Cerebellar cortex (tissue), 1 donor: ENCODE data around the gene CNTNAP2.

Experiments used
- DNase-seq: peaks from one replicate; pipeline ENCODE4 v3.0.0-alpha.2; 2015; ENCODE audit warnings: low spot score

CNTNAP2 gene

DNA sequence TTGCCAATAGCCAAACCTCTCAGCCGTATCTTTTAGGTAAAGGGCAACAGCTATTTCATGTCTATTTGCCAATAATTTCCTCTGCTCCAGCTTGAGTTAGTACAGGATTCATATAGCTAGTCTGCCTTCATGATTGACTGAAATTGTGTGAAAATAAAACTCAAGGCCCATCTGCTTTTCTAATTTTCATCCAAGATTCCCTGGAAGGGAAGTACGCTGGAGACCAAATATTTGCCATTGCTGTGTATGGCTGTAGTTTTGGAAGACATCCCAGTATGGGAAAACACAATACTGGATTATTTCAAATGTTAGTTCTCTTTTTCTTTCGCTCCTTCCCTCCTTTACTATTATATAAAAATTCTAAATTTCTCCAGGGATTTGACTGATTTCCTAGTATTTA, 652.4 kb downstream of the CNTNAP2 start:
- DNase-seq, result peak; percentile 88

- DNase-seq, result no peak
Observed at GRCh38 chr7:146772601-146773000, 656.0 kb downstream of the CNTNAP2 start.

DNA sequence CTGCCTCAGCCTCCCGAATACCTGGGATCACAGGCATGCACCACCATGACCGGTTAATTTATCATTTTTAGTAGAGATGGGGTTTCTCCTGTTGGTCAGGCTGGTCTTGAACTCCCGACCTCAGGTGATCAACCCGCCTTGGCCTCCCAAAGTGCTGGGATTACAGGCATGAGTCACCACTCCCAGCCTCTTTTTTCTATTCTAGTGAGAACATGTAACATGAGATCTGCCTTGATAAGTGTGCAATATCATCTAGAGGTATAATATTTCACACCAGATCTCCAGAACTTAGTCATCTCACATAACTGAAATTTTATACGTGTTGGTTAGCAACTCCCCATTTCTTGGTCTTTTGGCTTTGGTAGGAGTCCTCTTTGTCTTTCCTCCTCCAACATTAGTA, 656.9 kb downstream of the CNTNAP2 start:
- DNase-seq, result no peak

GRCh38 chr7:146781352-146782116, 664.9 kb downstream of the CNTNAP2 start:
- DNase-seq, result no peak

- no peak for DNase-seq
Observed at GRCh38 chr7:146787266-146787665, 670.7 kb downstream of the CNTNAP2 start.

DNA sequence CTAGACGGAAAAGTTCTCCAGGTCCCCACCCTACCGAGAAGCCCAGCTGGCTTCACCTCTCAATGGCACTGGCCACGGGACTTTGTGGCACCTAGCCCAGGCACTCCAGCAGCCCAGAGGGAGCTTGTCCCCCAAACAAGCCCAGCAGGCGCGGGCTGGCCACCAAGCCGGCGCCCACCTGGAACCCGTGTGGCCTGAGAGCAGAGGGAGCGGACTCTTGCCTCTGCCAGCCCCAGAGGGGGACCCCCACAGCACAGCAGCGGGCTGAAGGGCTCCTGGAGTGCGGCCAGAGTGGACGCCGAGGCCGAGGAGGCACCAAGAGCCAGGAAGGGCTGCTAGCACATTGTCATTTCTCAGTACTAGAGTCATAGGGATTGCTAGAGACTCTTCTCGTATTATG, 671.4 kb downstream of the CNTNAP2 start:
- no peak for DNase-seq

- no peak for DNase-seq
Observed at GRCh38 chr7:146791344-146792285, 675.0 kb downstream of the CNTNAP2 start.

GRCh38 chr7:146804620-146805019, 688.0 kb downstream of the CNTNAP2 start:
- no peak for DNase-seq

DNA sequence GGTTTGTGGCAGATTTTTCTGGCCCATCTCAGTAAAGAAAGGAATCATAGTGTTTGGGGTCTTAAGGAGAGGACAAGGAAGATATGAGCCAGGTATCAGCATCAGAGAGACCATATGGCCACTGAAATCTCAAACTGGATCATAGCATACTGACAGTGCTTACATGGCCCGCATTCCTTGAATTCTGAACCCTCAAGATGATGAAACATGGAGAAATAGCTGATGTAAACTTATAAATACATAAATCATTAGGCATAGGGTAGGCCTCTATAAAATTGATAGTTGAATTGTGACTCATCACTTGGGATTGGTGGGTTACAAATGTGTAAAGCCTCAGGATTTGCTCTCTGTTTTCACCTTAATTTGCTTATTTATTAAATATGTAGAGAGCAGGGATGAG, 688.5 kb downstream of the CNTNAP2 start:
- no peak for DNase-seq

GRCh38 chr7:146826329-146826728, 709.7 kb downstream of the CNTNAP2 start:
- DNase-seq, result peak; percentile 24

DNA sequence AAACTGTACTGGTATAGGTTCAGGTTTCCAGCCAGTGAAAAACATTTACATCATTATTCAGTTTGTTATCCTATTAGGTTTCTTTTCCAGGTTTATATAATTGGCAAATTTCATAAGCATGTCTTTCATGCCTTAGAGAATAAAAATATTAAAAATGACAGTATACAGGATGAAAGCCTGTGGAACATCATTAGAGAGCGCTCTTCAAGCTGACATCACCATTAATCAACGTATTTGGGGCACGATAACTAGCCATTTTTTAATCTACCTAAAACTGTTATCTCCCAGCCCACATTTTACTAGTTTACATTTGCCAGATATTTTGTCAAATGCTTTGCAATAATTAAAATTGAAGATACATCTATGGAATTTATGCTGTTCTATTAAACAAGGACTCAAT, 714.1 kb downstream of the CNTNAP2 start:
- DNase-seq, result no peak

DNA sequence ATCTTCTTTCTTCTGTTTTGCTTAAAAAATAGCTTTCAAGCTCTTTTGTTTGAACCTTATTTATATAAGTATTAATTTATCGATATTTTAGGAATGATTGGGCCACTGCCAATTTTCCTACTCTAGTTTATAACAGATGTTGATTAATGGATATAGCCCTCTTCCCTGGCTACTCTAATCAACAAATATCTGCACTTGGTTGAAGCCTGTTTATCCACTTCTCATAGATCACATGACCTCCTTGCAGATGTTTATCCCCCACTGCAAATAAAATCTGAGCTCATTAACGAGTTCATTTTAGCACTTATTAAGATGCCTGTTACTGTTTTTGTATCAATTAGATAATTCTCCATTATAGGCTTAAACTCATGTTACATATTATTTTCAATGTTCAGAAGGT, 715.3 kb downstream of the CNTNAP2 start:
- DNase-seq, result no peak

- DNase-seq, result no peak
Observed at GRCh38 chr7:146844405-146844804, 727.8 kb downstream of the CNTNAP2 start.

- DNase-seq, result no peak
Observed at GRCh38 chr7:146858690-146859089, 742.1 kb downstream of the CNTNAP2 start.

DNA sequence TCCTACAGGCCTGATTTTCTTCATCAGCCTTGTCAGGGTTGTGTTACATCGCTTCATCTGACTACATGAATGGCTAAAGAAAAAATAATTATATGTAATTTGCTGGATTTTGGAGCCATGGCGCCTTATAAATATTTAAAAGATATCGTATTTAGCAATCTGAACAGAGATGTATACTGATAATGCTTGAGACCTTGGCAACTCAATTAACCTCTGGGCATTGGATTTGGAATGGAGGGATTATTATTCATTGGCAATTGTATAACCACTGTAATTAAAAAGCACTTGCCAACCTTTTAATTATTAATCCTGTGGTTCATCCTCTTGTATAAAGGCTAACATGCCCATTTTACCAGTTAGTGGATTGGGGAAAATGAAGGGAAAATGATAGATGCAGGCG, 745.1 kb downstream of the CNTNAP2 start:
- DNase-seq, result no peak

- DNase-seq, result no peak
Observed at GRCh38 chr7:146862415-146862814, 745.8 kb downstream of the CNTNAP2 start.

DNA sequence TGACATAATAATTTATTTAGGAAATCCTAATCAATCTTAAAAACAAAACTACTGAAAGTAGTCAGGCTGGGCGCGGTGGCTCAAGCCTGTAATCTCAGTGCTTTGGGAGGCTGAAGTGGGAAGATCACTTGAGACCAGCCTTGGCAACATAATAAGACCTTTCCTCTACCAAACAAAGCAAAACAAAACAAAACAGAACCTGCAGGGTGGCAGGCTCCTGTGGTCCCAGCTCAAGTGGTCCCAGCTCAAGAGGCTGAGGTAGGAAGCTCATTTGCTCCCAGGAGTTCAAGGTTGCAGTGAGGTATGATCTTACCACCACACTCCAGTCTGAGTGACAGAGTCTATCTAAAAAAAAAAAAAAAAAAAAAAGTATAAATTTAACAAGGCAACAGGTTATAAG, 748.0 kb downstream of the CNTNAP2 start:
- DNase-seq, result no peak

GRCh38 chr7:146865696-146866095, 749.1 kb downstream of the CNTNAP2 start:
- no peak for DNase-seq

DNA sequence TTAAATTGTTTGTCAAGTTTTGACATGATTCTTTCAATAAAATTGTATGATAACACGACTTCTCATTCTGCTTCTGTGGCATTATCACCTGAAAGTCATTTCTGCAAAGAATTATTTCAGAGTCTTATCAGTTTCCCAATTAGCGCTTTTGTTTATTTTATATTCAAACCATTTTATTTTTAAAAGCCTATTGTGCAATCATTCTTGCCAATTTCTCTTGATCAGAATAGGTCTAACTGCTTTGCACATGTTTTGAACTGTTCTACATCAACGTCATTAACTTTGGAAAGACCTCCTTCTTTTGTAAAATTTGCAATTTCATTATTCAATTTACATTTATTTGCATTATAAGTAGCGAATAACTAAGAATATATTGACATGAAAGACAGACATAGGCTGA, 758.1 kb downstream of the CNTNAP2 start:
- DNase-seq, result no peak

DNA sequence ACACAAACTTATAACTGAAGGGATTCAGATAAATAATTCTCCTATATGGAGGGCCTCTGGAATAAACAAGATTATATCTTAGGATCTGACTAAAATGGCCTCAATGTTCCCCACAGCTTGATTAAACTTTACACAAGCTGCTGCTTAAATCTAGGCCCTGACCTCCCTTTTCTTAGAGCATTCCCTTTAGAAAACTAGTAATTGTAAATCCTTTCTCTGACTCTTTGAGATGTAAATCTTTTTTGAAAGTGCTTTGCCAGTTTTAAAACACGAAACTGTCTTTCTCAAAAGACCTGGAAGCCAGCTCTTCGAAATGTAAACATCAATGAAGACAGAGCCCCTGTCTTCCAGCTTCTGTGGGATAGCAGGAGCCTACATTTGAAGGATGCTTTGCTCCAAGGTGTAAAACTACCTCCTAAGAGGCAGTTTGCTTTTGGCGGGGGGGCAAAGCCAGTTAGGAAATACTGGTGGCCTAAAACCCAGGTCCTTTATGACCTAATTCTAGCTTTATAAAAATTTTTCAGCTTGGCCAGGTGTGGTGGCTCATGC, 758.7 kb downstream of the CNTNAP2 start:
- no peak for DNase-seq

DNA sequence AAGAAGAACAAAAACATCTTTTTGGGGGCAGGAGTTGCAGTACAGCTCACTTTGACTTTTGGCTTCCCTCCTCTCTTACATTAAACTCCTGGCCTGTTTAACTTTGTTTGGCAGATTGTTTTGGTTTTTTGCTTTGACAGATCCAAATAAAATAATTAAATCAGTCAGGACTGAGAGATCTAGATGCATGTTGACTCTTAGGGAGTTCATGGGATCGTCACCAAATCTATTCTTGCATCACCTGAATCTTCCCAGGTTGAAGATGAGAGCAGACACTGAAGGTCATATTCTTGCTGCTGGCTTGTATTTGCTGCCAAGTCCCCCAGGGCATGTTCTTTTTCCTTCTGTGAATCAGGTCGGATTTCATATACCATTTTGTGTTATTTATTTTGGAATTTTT, 759.4 kb downstream of the CNTNAP2 start:
- no peak for DNase-seq

DNA sequence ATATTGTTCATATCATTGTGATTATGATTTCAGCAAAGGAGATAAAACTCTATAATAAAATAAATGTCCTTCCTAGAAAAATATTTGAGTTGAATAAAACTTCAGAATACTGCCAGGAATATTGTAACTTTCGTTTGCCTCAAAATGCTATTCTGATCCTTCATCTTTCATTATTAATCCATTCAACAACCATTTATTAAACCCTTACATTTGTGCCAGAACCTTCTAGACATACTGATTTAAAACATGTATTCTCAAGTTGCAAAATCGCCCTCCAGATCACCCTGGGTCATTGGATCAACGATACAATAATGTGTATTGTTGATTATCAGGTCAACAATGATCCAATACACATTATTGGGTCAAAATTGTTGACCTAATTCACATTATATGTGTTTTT, 759.8 kb downstream of the CNTNAP2 start:
- no peak for DNase-seq

DNA sequence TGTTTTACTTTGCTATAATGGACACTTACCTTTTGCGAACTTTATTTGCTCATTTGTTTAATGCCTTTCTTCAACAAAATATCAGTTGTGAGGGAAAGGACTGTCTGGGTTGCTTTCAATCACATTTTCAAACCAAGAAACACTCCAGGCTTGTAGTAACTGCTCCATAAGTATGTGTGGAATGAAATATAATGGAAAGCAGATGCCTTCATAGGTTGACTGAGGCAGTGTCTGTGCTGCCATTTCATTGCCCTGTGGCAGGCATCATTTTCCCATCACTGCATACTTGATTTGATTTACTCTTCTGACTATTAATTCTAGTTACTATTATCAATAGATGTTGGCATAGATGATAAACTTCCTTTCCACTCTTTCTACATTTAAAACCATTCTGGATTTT, 762.3 kb downstream of the CNTNAP2 start:
- DNase-seq, result no peak
